ENCODE data around the gene MRC2. TPM values are rescaled to one million over a fixed set of nuclear protein-coding genes. Genes with fewer than 3 reads are reported as not detected.
A peak's percentile ranks its signal among the peaks of the same experiment; 100 is the strongest.

Gene MRC2
- total RNA-seq, 4 donors from 2014 or later = 51.9 to 117 (median 78.0) TPM

GRCh38 chr17:62712171-62712581, 84.7 kb downstream of the MRC2 start:
- Histone ChIP-seq H3K4me3 (no peak overlapping the region), H3K4me1 (peaks cover 0 to 5% (median 2%) of the 10 kb centered on the region in 4 donors), H3K27me3 (no peaks in the 10 kb centered on the region), H3K9me3 (peaks cover 0 to 7% (median 0%) of the 10 kb centered on the region in 4 donors), H3K27ac (peak overlapping the region in 1 of 4 donors; percentile 13), H3K36me3 (no peaks in the 10 kb centered on the region)
- DNase-seq (ENCODE audit: low spot score in 2 of 2) = no peak
- TF ChIP-seq EP300 (IDR thresholded peaks at IDR 0.05) (no peak), CTCF (IDR thresholded peaks at IDR 0.05) (no peak), POLR2A (IDR thresholded peaks at IDR 0.05) (no peak)
- WGBS, 2 donors = 50 to 68% methylated on average over 6 to 7 of the region's 8 CpGs

- Histone ChIP-seq H3K27ac (peak overlapping the region in 2 of 4 donors; percentile 34), H3K4me3 (no peak overlapping the region), H3K4me1 (no peaks in the 10 kb centered on the region), H3K27me3 (no peaks in the 10 kb centered on the region), H3K9me3 (peaks cover 0 to 7% (median 0%) of the 10 kb centered on the region in 4 donors), H3K36me3 (no peaks in the 10 kb centered on the region)
- DNase-seq (ENCODE audit: low spot score in 2 of 2) = no peak
- no peak for TF ChIP-seq POLR2A (IDR thresholded peaks at IDR 0.05)
- no peak for TF ChIP-seq CTCF (IDR thresholded peaks at IDR 0.05)
- TF ChIP-seq EP300 (IDR thresholded peaks at IDR 0.05) = no peak
- 69 to 70% methylated on average over 17 of the region's 17 CpGs for WGBS, 2 donors
Observed at GRCh38 chr17:62713086-62713881, 85.8 kb downstream of the MRC2 start.

- Histone ChIP-seq H3K4me1 (no peaks in the 10 kb centered on the region), H3K36me3 (no peaks in the 10 kb centered on the region), H3K9me3 (no peaks in the 10 kb centered on the region), H3K4me3 (no peak overlapping the region), H3K27me3 (no peaks in the 10 kb centered on the region), H3K27ac (peak overlapping the region in 2 of 4 donors; percentile 34 to 54)
- DNase-seq (ENCODE audit: low spot score in 2 of 2) = no peak
- 86 to 87% methylated on average over 8 of the region's 8 CpGs for WGBS, 2 donors
- TF ChIP-seq CTCF (IDR thresholded peaks at IDR 0.05) = no peak
Observed at GRCh38 chr17:62714016-62714777, 86.7 kb downstream of the MRC2 start.

GRCh38 chr17:62715882-62716390, 88.5 kb downstream of the MRC2 start:
- 93 to 97% methylated on average over 10 to 18 of the region's 18 CpGs for WGBS, 2 donors
- Histone ChIP-seq H3K4me3 (no peak overlapping the region), H3K27ac (no peak overlapping the region), H3K36me3 (no peaks in the 10 kb centered on the region), H3K9me3 (no peaks in the 10 kb centered on the region), H3K27me3 (no peaks in the 10 kb centered on the region), H3K4me1 (no peaks in the 10 kb centered on the region)
- no peak for DNase-seq (ENCODE audit: low spot score in 2 of 2)
- no peak for TF ChIP-seq EP300 (IDR thresholded peaks at IDR 0.05)
- no peak for TF ChIP-seq CTCF (IDR thresholded peaks at IDR 0.05)
- no peak for TF ChIP-seq POLR2A (IDR thresholded peaks at IDR 0.05)

Data from tibial nerve (tissue), 4 donors.